Measurements from ENCODE around the gene BUB1. TPM values are rescaled to one million over a fixed set of nuclear protein-coding genes. Genes with fewer than 3 reads are reported as not detected.

The BUB1 gene
- total RNA-seq, 1 donor from 2014 or later, result 57.2 TPM

- H3K4me3 ChIP-seq (ENCODE audit: low read depth, low read length), result no peak overlapping the region
- no peak for DNase-seq (ENCODE audit: low read depth)
- TF ChIP-seq, protein P1, sequence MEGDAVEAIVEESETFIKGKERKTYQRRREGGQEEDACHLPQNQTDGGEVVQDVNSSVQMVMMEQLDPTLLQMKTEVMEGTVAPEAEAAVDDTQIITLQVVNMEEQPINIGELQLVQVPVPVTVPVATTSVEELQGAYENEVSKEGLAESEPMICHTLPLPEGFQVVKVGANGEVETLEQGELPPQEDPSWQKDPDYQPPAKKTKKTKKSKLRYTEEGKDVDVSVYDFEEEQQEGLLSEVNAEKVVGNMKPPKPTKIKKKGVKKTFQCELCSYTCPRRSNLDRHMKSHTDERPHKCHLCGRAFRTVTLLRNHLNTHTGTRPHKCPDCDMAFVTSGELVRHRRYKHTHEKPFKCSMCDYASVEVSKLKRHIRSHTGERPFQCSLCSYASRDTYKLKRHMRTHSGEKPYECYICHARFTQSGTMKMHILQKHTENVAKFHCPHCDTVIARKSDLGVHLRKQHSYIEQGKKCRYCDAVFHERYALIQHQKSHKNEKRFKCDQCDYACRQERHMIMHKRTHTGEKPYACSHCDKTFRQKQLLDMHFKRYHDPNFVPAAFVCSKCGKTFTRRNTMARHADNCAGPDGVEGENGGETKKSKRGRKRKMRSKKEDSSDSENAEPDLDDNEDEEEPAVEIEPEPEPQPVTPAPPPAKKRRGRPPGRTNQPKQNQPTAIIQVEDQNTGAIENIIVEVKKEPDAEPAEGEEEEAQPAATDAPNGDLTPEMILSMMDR (conservative IDR thresholded peaks at IDR 0.05; ENCODE audit: low read depth, low read length), result no peak
These were observed 7.0 kb downstream of the BUB1 start for GRCh38 chr2:110670826-110671225.

DNA sequence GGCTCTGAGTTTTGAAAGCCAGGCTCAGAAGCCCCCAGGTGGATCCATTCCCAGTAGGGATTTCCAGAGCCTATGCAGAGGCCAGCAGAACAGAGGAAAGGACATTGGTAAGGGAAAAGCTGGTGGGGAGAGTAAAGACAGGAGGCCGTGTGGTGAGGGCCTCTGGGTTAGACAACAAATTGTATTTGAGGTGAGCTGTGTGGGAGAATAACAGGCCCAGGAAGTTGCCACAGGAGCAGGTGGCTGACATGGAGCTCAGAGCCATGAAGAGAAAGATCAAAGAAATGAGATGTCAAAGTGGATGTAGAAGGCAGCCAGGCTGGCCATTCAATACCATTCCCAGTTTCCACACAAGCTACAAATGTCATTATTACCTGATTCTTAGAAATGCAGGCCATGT, 8.8 kb downstream of the BUB1 start:
- TF ChIP-seq, protein P1 (conservative IDR thresholded peaks at IDR 0.05; ENCODE audit: low read depth, low read length), result no peak
- H3K4me3 ChIP-seq (ENCODE audit: low read depth, low read length), result no peak overlapping the region
- no peak for DNase-seq (ENCODE audit: low read depth)

DNA sequence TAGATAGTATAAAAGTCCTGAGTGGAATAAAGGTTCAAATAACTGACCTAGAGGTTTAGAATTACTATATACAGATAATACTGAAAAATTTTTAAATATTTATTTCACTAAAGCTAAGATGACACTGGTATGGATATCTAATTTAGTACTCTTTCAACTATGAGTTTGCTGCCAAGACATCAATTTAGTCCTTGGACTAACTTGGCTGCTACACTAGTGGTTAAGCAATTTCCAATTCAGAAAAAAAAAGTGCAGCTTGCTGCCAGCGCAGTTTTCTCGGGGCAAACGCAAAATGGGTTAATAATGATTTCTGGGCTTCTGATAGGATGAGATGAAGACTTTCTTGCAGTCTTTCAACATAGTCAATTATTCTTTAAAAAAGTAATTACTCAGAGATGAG, 10.8 kb downstream of the BUB1 start:
- DNase-seq (ENCODE audit: low read depth), result no peak
- H3K4me3 ChIP-seq (ENCODE audit: low read depth, low read length), result no peak overlapping the region
- TF ChIP-seq, protein P1 (conservative IDR thresholded peaks at IDR 0.05; ENCODE audit: low read depth, low read length), result no peak

GRCh38 chr2:110664135-110664534, 13.7 kb downstream of the BUB1 start:
- TF ChIP-seq, protein P1 (conservative IDR thresholded peaks at IDR 0.05; ENCODE audit: low read depth, low read length), result no peak
- DNase-seq (ENCODE audit: low read depth), result no peak
- no peak overlapping the region for H3K4me3 ChIP-seq (ENCODE audit: low read depth, low read length)

DNA sequence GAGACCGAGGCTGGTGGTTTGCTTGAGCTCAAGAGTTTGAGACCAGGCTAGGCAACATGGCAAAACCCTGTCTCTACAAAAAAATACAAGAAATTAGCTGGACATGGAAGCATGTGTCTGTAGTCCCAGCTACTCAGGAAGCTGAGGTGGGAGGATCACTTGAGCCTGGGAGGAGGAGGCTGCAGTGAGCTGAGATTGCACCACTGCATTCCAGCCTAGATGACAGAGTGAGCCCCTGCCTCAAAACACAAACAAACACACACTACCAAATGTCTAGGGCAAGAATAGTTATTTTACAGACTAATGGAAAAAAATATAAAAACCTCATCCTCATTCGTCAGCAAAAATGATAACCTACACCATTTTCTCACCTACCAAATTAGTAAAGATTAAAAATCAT, 15.3 kb downstream of the BUB1 start:
- no peak for DNase-seq (ENCODE audit: low read depth)
- TF ChIP-seq, protein P1 (conservative IDR thresholded peaks at IDR 0.05; ENCODE audit: low read depth, low read length), result no peak
- no peak overlapping the region for H3K4me3 ChIP-seq (ENCODE audit: low read depth, low read length)

DNA sequence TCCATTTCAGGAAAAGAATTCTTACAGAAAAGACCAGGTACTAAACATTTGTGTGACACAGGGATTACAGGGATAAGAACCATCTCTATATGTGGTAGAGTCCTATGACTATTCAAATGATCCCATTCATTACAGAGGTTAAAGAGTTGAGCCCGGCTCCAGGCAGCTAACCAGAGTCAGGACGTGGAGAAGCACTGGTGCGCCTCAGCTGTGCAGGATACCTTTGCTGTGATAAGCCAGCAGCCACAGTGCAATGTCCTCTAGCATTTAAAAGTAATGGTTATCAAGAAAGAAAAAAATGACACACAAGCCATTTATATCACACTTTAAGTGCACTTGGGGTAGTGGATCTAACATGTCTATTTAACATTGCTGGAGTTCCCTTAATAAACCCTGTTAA, 17.3 kb downstream of the BUB1 start:
- no peak for DNase-seq (ENCODE audit: low read depth)
- H3K4me3 ChIP-seq (ENCODE audit: low read depth, low read length), result no peak overlapping the region
- TF ChIP-seq, protein P1 (conservative IDR thresholded peaks at IDR 0.05; ENCODE audit: low read depth, low read length), result no peak

DNA sequence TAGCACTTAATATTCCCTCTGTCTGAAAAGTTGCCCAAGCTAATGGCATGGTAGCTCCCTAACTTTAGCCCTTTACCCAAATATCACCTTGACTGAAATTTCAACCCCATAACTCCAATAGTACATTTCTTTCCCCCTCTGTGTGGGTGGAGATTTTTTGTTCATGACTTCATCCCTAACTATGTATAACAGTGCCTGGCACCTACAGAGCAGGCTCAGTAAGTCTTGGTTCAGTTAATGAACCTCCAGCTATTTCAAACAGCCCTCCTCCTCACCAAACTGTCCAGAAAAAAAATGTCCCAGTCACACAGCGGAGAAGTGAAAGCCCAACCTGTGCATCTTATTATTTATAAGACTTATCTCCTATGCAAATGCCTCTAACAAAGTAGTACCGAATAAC, 18.6 kb downstream of the BUB1 start:
- DNase-seq (ENCODE audit: low read depth), result no peak
- H3K4me3 ChIP-seq (ENCODE audit: low read depth, low read length), result no peak overlapping the region
- TF ChIP-seq, protein P1 (conservative IDR thresholded peaks at IDR 0.05; ENCODE audit: low read depth, low read length), result no peak

Data from epithelial cell of proximal tubule (primary cell).